GM04504 (cell line): ENCODE results near the gene CYTH4.

ENCODE experiments used
- DNase-seq: peaks from one replicate; pipeline ENCODE4 v3.0.0-alpha.2; 2012; ENCODE audit warnings: low read depth

Gene CYTH4

GRCh38 chr22:37290737-37291136, 8.4 kb downstream of the CYTH4 start:
- peak; percentile 49 for DNase-seq

DNA sequence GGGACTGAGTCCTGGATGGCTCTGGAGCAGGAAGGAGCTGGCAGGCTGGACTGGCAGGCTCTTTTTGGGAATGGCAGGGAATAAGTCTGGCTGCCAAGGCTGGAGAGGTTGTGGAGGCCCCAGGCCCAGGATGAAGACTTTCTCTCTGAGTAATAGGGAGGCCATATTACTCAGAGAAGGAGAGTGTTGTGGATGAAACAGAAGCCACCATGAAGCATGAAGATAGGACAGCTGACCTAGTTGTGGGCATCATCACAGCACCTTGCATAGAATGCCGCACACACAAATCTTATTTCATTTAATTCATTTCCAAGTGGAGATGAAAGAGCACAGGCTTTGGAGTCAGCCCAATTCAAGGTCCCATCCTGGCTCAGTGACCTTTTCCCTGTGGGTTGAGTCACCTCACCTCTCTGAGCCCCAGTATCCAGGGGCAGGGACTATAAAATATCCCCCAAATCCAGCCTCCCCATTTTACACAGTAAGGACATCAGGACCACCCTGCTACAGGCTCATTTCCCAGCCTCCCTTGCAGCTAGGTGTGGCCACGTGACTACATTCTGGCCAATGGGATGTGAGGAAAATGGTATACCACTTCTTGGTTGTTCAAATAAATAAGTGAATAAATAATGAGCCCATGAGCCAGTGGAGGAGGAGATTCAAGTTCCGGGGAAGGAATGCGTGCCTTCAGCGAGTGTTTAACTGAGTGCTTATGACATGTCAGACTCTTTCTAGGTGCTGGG, 9.4 kb downstream of the CYTH4 start:
- no peak for DNase-seq

DNA sequence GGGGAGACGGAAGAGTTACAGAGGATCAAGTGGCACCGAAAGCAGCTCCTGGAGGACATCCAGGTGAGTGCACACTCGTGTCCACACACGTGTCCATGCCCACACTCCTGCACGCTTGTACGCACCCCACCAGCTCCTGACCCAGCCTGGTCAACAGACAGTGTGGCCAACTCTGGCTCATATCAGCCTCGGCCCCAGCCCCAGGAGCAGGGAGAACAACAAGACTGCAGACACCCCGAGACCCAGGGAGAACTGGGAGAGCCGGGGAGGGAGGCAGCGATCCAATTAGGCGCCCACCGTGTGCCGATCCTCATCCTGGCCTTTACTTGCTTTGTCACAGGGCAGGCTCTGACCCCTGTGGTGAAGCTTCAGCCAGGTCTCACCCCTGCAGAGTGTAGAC, 10.3 kb downstream of the CYTH4 start:
- no peak for DNase-seq

DNA sequence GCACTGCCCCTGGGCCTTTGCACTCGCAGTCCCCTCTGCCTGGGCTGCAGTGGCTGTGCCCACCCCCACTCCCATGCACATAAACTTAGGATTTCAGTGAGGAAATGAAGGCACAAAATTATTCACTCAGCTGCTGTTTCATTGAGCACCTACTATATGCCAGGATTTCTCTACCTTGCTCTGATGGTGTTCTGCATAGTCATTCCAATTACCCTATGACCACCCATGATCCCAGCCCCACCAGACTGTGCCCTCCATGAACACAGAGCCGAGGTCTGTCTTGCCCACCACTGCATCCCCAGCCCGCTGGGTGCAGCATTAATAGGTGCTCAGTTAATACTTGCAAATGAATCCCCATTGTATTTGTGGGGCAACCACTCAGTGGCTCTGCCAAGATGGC, 10.9 kb downstream of the CYTH4 start:
- DNase-seq, result no peak

GRCh38 chr22:37294747-37295146, 12.4 kb downstream of the CYTH4 start:
- no peak for DNase-seq

DNA sequence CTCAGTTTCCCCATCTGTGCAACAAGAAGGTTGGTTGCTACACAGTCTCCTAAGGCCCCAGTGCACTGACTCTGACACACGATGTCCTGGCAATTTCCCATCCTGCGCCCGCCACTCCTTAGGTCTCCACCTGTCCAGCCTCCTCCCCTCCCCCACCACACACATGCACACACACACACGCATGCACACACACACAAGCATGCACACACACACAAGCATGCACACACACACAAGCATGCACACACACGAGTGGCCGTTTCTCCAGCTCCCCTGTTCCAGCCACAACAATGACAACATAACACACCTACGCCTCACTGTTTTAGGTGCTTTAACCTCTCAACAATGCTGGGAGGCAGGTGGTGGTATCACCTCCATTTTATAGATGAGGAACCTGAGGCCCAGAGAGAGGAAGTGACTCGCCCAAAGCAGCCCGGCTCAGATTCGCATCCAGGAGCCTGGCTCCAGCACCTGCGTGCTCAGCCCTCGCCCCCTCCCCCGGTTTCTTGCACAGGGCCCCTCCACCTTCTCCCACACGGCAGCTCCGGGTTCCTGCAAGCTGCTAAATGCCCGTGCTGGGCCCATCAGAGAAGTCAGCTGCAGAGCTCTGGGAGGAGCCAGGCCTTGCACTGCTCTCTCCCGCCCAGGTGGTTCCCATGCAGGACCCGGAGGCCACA, 13.0 kb downstream of the CYTH4 start:
- DNase-seq, result no peak

DNA sequence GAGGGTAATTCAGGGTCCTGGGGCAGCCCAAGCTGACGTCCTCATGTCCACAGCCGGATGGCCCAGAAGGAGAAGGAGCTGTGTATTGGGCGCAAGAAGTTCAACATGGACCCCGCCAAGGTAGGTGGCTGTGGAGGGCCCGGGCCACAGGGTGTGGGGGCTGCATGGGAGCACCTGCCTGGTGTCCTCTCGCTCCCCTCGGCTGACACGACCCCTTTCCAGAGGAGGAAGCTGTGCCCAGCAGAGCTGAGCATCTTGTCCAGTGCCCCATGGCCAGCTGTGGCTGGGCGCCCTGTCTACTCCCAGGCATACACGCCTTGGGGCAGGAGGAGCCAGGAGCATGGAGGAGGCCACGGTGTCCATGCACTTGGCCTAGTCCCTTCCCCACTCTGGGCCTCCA, 13.6 kb downstream of the CYTH4 start:
- no peak for DNase-seq

DNA sequence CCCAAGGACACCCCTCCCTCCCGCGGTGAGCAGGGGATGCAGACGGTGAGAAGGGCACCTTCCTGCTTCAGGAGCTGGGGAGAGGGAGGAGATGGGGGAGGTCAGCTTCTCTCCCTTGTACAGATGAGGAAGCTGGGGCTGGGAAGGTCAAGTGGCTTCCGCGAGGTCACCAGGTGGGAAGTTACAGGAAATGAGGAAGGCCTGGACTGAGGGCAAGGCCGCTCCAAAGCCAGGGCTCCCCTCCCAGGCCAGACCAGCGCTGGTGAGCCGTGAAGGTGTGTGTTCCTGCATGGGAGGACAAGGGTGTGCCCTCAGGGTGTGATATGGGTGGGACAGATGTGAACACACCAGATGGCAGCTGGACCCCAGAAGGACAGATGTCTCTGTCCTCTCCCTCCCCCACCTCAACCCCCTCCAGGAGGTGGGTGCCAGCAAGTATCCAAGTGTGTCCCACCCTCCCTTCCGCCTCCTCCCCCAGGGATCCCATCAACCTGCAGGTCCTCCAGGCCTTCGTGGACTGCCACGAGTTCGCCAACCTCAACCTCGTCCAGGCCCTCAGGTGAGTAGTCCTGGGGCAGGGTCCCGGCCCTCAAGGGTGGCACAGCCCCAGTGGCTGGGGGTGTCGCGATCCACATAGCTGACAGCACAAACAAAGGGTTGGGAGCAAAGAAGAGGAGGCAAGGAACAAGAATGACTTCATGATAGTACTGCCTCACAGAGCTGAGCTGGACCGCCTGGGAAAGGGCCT, 16.6 kb downstream of the CYTH4 start:
- DNase-seq, result no peak

DNA sequence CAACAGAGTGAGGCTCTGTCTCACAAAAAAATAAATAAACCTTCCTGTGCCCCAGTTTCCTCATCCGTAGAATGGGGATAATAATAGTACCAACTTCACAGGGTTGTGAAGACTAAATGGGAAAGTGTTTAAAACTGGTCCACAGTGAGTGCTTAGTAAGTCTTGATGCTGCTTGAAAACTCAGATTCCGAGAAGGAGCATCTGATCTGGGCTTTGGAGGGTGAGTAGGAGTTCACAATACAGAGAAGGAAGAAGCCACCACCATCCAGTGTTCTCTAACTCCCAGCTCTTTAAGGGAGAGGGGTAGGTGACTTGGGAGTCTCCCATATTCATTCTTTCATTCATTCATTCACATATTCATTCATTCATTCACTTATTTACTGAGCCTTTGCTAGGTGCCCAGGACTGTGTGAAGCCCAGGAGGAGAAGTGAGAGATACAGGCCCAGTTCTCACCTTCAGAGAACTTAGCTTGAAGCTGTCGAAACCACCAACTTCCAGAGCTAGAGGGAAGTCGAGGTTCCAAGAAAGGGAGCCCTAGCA, 17.7 kb downstream of the CYTH4 start:
- no peak for DNase-seq

DNA sequence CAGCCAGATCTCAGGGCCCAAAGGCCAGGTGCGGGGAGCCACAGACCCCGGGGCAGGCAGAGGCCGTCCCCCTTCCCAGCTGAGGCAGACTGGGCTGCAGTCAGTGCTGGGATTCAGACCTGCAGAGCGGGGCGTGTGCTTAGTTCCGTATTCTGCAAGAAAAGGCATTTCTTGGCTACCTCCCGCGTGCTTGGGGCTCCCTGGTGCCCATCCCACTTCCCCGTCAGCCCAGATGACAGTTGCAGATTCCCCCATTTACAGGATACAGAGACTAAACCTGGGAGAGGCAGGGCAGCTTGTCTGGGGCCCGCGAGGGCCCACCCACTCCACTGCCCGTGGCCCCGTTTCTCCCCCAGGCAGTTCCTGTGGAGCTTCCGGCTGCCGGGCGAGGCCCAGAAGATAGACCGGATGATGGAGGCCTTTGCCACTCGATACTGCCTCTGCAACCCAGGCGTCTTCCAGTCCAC, 18.3 kb downstream of the CYTH4 start:
- no peak for DNase-seq

DNA sequence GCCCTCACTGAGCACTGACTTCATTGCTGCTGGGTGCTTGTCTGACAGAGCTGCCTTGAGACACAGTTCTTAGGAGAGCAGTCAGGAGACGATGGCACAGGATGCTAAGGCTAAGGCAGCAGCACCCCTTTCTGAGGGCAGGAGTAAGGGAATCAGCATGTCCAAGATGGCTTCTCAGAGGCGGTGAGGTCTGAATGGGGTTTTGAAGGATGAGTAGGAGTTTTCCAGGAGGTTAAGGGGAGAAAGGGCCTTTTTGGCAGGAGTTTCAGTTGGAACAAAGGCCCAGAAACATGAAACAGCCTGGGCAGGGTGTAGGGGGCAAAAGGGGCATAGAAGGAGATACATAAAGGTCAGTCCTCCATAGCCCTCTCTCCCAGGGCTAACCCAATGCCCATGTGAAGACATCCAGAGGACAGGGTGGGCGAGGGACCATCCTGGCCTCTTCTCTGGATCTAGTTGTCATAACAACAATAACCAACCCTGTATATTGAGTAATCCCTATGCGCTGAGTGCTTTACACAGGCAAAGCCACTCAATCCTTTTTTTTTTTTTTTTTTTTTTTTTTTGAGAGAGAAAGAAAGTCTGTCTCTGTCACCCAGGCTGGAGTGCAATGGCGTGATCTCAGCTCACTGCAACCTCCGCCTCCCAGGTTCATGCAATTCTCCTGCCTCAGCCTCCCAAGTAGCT, 19.0 kb downstream of the CYTH4 start:
- no peak for DNase-seq

DNA sequence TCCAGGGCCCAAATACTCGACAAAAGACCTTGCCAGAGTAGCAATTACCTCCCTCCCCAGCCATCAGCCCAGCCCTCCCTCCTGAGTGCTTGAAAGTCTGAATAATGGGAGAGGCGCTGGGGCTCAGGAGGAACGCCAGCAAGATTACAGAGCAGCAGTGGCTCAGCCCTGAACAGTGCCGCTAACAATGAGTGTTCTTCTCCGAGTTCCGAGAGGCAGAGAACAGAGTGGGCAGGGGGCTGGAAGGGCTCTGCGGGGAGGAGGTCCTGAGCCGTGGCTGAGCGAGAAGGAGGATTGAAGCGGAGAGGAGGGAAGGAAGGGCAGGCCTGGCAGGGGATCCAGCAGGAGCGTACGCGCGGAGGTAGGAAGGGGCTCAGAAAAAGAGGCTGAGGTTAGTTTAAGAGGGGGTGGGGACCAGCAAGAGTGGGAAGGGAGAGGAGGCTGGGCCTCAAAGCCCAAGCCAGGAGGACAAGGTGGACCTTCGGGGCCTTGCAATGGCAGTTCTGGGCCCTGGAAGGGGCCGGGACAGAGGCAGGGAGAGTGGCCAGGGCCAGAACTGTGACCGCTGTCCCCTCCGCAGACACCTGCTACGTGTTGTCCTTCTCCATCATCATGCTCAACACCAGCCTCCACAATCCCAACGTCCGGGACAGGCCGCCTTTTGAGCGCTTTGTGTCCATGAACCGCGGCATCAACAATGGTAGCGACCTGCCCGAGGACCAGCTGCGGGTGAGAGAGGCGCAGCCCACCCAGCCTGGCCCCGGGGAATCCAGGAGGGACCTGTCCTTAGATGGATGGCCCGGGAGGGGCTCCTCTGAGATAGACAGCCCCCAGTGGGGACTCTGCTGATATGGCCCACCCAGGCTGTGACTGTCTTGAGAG, 20.6 kb downstream of the CYTH4 start:
- no peak for DNase-seq

DNA sequence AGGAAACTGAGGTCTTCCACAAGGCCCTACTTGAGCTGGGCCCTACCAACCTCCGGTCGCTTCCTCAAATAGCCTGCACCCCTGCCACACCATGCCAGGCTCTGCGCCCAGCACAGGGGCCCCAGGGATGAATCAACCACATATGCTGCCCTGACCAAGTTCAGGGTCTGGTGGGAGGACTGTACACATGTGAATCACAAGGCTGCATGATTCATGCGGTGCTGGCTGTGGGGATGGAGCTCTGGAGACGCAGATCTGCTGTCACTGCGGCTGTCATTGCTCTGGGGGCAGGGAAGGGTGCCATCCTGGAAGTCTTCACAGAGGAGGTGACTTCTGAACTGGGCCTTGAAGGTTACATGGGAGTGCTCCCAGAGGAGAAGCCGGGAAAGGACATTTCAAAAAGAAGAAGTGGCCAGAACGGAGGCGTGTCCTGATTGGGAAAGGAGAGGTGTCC, 21.5 kb downstream of the CYTH4 start:
- DNase-seq, result peak; percentile 70

GRCh38 chr22:37304595-37305343, 22.5 kb downstream of the CYTH4 start:
- DNase-seq, result no peak

DNA sequence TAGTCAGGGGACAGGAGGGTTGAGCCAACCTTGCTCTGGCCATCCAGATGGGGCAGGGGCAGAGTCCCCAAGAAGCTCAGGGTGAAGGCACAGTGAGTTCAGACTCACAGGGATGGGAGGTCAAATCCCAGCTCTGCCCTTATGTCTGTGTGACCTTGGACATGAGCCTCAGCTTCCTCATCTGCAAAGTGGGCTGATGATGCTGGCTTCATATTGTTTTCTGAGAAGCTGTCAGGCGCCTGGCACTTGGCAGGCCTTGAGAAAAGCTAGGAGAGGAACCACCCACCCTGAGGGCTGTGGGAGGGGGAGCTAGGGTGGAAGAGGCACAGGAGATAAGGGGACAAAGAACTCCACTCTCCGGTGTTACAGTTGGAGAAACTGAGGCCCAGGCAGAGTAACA, 23.6 kb downstream of the CYTH4 start:
- DNase-seq, result no peak

DNA sequence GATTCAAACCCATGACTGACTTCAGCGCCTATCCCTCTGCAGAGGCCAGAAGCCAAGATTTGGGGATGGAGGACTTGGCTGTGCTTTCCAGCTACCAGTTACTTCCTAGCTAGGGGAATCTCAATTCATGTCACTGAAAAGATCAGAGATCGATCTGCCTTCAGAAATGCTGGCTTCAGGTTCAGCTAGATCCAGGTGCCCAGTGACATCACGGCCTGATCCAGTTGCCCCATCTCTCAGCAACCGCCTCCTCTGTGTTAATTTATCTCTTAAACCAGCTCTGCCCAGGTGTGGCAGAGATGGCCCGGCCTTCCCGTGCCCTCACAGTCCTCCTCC, 24.2 kb downstream of the CYTH4 start:
- no peak for DNase-seq

DNA sequence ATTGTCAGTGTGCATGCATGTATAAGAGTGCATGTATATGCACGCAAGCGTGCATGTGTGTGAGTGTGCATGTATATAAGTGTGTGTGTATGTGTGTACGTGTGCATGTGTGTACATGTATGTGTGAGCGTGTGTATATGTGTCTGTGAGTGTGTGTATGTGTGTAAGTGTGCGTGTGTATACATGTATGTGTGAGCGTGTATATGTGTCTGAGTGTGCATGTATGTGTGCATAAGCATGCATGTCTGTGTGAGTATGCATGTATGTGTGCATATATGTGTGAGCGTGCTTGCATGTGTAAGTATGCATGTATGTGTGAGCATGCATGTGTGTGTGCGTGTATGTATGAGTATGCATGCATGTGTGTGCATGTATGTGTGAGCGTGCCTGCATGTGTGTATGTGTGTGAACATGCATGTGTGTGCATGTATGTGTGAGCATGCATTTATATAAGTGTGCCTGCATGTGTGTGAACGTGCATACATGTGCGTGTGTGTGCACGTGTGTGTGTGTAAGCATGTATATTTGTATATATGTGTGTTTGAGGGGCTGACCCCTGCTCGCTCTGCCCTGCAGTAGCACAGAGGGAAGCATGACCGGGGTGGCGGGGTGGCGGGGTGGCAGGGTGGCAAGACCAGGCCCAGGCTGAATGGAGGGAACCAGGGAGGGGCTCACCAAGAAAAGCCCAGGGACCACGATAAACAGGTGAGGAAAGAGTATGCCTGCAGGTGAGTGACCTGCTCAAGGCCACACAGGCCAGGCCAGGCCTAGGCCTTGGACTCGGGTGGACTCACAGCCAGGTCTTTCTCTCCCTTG, 26.3 kb downstream of the CYTH4 start:
- no peak for DNase-seq

DNA sequence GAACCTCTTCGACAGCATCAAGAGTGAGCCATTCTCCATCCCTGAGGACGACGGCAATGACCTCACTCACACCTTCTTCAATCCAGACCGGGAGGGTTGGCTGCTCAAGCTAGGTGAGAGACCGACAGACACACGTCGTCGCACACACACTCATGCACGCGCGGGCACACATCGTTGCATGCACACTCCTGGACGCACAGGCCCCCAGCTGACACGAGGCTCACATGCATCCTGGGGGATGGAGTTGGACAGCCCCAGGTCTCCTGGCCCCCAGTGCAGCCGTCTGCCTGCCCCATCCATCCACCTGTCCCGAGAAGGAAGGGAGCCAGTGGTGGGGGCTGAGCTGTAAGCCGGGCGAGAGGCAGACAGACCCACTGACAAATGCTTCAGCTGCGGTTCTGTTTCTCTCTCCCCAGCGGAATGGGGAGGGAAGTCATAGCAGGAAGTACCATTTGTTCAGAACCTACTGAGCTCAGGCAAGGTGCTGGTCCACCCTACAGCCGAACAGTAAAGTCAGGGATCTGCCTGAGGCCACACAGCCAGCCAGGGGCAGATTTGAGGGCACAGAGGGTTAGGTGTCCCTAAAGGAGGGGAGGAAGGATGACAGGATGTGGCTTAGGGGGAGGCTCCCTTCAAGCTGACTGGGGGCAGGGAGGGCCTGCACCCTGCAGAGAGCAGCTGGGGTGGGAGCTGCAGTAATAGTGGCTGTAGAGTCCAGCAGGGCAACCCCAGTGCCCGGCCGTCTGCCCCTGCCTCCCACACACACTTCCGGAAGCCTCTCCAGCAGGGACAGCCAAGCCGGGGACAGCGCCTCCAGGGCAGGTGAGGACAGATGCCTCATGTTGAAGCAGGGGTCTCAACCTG, 27.1 kb downstream of the CYTH4 start:
- DNase-seq, result no peak
